Right lobe of liver (tissue), 4 donors: ENCODE measurements around the gene MYH6.

Experiments used
- CTCF ChIP-seq, 4 donors: fragments of 200-600 bp in 3 of 4; fragments of 450-650 bp in 1 of 4; IDR thresholded peaks; one replicate each; pipeline versions ENCODE4 v1.5.1 to v1.8.0; 2016 to 2022; ENCODE audit warnings: antibody characterized with exemption in 4 of 4, mild to moderate bottlenecking in 2 of 4
- POLR2A ChIP-seq: fragments of 450-650 bp; IDR thresholded peaks from one replicate; pipeline ENCODE4 v1.6.1; 2017; ENCODE audit warnings: antibody characterized with exemption, mild to moderate bottlenecking
- donor health status: DM: no; HTN: no; CAD: no.
- donor health status: DM: no; HTN: no; CAD: no.
- donor health status: DM: no; HTN: yes; CAD: no.

- no peak for TF ChIP-seq CTCF (IDR thresholded peaks at IDR 0.05)
- no peak for TF ChIP-seq POLR2A
Measured at GRCh38 chr14:23335623-23336022, 72.5 kb downstream of the MYH6 start.
